Endothelial cell of umbilical vein (primary cell): ENCODE results near the gene AGBL4. TPM values are rescaled to one million over a fixed set of nuclear protein-coding genes. Genes with fewer than 3 reads are reported as not detected.

ENCODE experiments used
- BruUV-seq: library from RNA; stranded (reverse); fragments of 400-500 nt; replicated peaks from 2 replicates; lab custom pipeline; 2021; lab: Mats Ljungman, UMichigan
- CTCF ChIA-PET: fragments of 300-600, 350-600 bp; sonication (Branson Sonifier 250); formaldehyde crosslinking; loops from one replicate; lab custom pipeline; 2021; ENCODE audit warnings: antibody characterized with exemption, inconsistent platforms; lab: Charles Lee
- POLR2A ChIA-PET: fragments of 300-600, 350-600 bp; sonication (Branson Sonifier 250); formaldehyde crosslinking; loops from one replicate; lab custom pipeline; 2021; ENCODE audit warnings: antibody characterized with exemption, inconsistent platforms; lab: Charles Lee
- DNase-seq: peaks from one replicate; pipeline ENCODE4 v3.0.0-alpha.2; 2011; ENCODE audit warnings: low read depth, low spot score
- FAIRE-seq: peaks from 2 replicates; lab custom pipeline; 2011; peaks lifted over from hg19 to GRCh38; lab: Jason Lieb, UNC
- H2AFZ ChIP-seq: 2 replicates; pipeline ENCODE4 v1.6.0; 2012; ENCODE audit warnings: low read depth, low read length, control low read depth, inconsistent platforms
- H3K27ac ChIP-seq: 2 replicates; pipeline ENCODE4 v1.5.1; 2011; ENCODE audit warnings: low read depth, mild to moderate bottlenecking, control low read depth, low read length, moderate library complexity; ENCODE audit not compliant: insufficient read depth
- H3K27me3 ChIP-seq, 2 experiments: 2 replicates each; pipeline versions ENCODE4 v1.6.0 to v1.6.1; 2011; ENCODE audit warnings: low read length in 2 of 2, mixed read lengths in 1 of 2; ENCODE audit not compliant: control insufficient read depth in 2 of 2, insufficient read depth in 2 of 2
- H3K36me3 ChIP-seq, 2 experiments: 2 replicates in 1 of 2; 3 replicates in 1 of 2; pipeline ENCODE4 v1.5.1; 2011; ENCODE audit warnings: low read length in 2 of 2, mild to moderate bottlenecking in 1 of 2, moderate library complexity in 1 of 2; ENCODE audit not compliant: control insufficient read depth in 2 of 2, insufficient read depth in 2 of 2; ENCODE audit errors: extremely low read depth in 1 of 2
- H3K4me1 ChIP-seq: 3 replicates; pipeline ENCODE4 v1.5.1; 2011; ENCODE audit warnings: mild to moderate bottlenecking, low read length; ENCODE audit not compliant: control insufficient read depth, insufficient read depth; ENCODE audit errors: extremely low read depth
- H3K4me2 ChIP-seq: 2 replicates; pipeline ENCODE4 v1.6.1; 2011; ENCODE audit warnings: low read length, control low read depth, mixed read lengths; ENCODE audit not compliant: insufficient read depth
- H3K4me3 ChIP-seq, 3 experiments: fragments of 200-600 bp in 1 of 3; sonication (generic), shearing (Covaris generic) in 1 of 3; replicated peaks in 1 of 3; 2 replicates each; pipeline ENCODE4 v1.5.1; 2011 to 2016; ENCODE audit warnings: control low read depth in 3 of 3, low read length in 3 of 3, mild to moderate bottlenecking in 2 of 3, inconsistent platforms in 1 of 3, low read depth in 1 of 3, moderate library complexity in 1 of 3; ENCODE audit not compliant: insufficient read depth in 1 of 3
- H3K79me2 ChIP-seq: 2 replicates; pipeline ENCODE4 v1.6.0; 2012; ENCODE audit warnings: low read length, inconsistent platforms; ENCODE audit not compliant: control insufficient read depth, insufficient read depth
- H3K9ac ChIP-seq: replicated peaks from 2 replicates; pipeline ENCODE3; 2011; ENCODE audit warnings: low read length, control low read depth; ENCODE audit not compliant: insufficient read depth; ENCODE audit errors: extremely low read depth
- H3K9me1 ChIP-seq: replicated peaks from 3 replicates; pipeline ENCODE4 v1.6.0; 2011; ENCODE audit warnings: mild to moderate bottlenecking, low read length; ENCODE audit not compliant: control insufficient read depth, insufficient read depth; ENCODE audit errors: extremely low read depth
- H3K9me3 ChIP-seq: replicated peaks from 2 replicates; pipeline ENCODE4 v1.5.1; 2012; ENCODE audit warnings: low read length, inconsistent platforms; ENCODE audit not compliant: control insufficient read depth, insufficient read depth
- H4K20me1 ChIP-seq: replicated peaks from 2 replicates; pipeline ENCODE3; 2011; ENCODE audit warnings: mild to moderate bottlenecking, low read length; ENCODE audit not compliant: control insufficient read depth, insufficient read depth; ENCODE audit errors: extremely low read depth
- EZH2 ChIP-seq: IDR thresholded peaks from 2 replicates; pipeline ENCODE4 v1.6.1; 2012; ENCODE audit warnings: borderline replicate concordance, low read depth, mild to moderate bottlenecking, moderate library complexity, low read length, inconsistent platforms; ENCODE audit not compliant: severe bottlenecking
- FOS ChIP-seq: IDR thresholded peaks from 2 replicates; pipeline ENCODE4 v1.6.1; 2011; ENCODE audit warnings: mild to moderate bottlenecking, low read length, moderate library complexity, borderline replicate concordance; ENCODE audit not compliant: insufficient read depth
- GATA2 ChIP-seq: IDR thresholded peaks from 2 replicates; pipeline ENCODE4 v1.7.0; 2011; ENCODE audit warnings: low read depth, mild to moderate bottlenecking, moderate library complexity, mixed read lengths, low read length; ENCODE audit not compliant: insufficient read length, insufficient read depth
- JUN ChIP-seq: IDR thresholded peaks from 2 replicates; pipeline ENCODE4 v1.6.1; 2011; ENCODE audit warnings: borderline replicate concordance, low read depth; ENCODE audit not compliant: insufficient read length, insufficient read depth
- MYC ChIP-seq: IDR thresholded peaks from one replicate; pipeline ENCODE4 v1.6.1; 2011; ENCODE audit warnings: mild to moderate bottlenecking, low read depth, low read length
- POLR2A ChIP-seq: IDR thresholded peaks from 2 replicates; pipeline ENCODE4 v1.6.1; 2012; ENCODE audit warnings: low read depth, mild to moderate bottlenecking, control low read depth, low read length
- POLR2AphosphoS5 ChIP-seq: IDR thresholded peaks from 2 replicates; pipeline ENCODE4 v1.6.1; 2012; ENCODE audit warnings: low read depth, mild to moderate bottlenecking, control low read depth, low read length, moderate library complexity; ENCODE audit not compliant: insufficient read depth
- dilution Hi-C: fragments of 300-500 bp; cut with MboI; formaldehyde crosslinking; loops from one replicate; pipeline ENCODE4 v1.15.0; 2019; ENCODE audit warnings: low sequenced_read_pairs; ENCODE audit not compliant: extremely low pct_ligation_motif_present
- intact Hi-C: fragments of 100-400 bp; cut with micrococcal nuclease; formaldehyde crosslinking; loops from one replicate; pipeline ENCODE4 v1.10.0; 2022
- polyA plus RNA-seq, 4 experiments: library from polyadenylated mRNA; depleted of rRNA in 3 of 4; stranded (reverse) in 3 of 4; unstranded in 1 of 4; fragments of >200 nt; gene quantifications; 2 replicates each; pipeline versions ENCODE4 v1.2.1 to v1.2.3, GENCODE V29; 2011 to 2012; ENCODE audit warnings: missing spikeins in 1 of 4
- total RNA-seq: library from RNA; stranded (reverse); gene quantifications from 2 replicates; pipeline ENCODE4 v1.2.3, GENCODE V29; 2021
- TF ChIP-seq, protein P1 (sequence below), 2 donors: IDR thresholded peaks; 1 replicate in 1 of 2; 2 replicates in 1 of 2; pipeline ENCODE4 v1.5.1; 2011; ENCODE audit warnings: low read length in 2 of 2, mild to moderate bottlenecking in 2 of 2, moderate library complexity in 2 of 2, control low read depth in 1 of 2, inconsistent platforms in 1 of 2, low read depth in 1 of 2; ENCODE audit not compliant: insufficient read depth in 1 of 2; ENCODE audit errors: extremely low read depth in 1 of 2
- TF ChIP-seq, protein P2 (sequence below): IDR thresholded peaks from 2 replicates; pipeline ENCODE4 v1.6.1; 2011; ENCODE audit not compliant: insufficient read depth, insufficient read length

The AGBL4 gene
- total and polyA plus RNA-seq, 2 donors (not counting 3 experiments of a cell fraction or from before 2014, with no cell fraction given): not detected

- no peaks in the 10 kb centered on the region for H3K9me1 ChIP-seq
- no peak overlapping the region for H3K9ac ChIP-seq
- intact Hi-C loops: no loop called here
- CTCF ChIA-PET: no interaction called here
- no peaks in the 10 kb centered on the region for H3K27me3 ChIP-seq
- H3K36me3 ChIP-seq: no peaks in the 10 kb centered on the region
- no peak overlapping the region for H3K27ac ChIP-seq
- TF ChIP-seq FOS (no peak), POLR2AphosphoS5 (no peak), MYC (no peak), EZH2 (no peak)
- no peak for FAIRE-seq
- BruUV-seq: no TSS peak
- no peaks in the 10 kb centered on the region for H4K20me1 ChIP-seq
- no peak for DNase-seq
- H3K4me2 ChIP-seq: no peak overlapping the region
- dilution Hi-C loops: no loop called here
- H3K4me1 ChIP-seq: peaks cover 3% of the 10 kb centered on the region
- no peaks in the 10 kb centered on the region for H3K79me2 ChIP-seq
- POLR2A ChIA-PET: no interaction called here
- H3K4me3 ChIP-seq: no peak overlapping the region
- no peak overlapping the region for H2AFZ ChIP-seq
- H3K9me3 ChIP-seq: no peaks in the 10 kb centered on the region
Measured at GRCh38 chr1:48932366-48932765, 1091.4 kb downstream of the AGBL4 start.

DNA sequence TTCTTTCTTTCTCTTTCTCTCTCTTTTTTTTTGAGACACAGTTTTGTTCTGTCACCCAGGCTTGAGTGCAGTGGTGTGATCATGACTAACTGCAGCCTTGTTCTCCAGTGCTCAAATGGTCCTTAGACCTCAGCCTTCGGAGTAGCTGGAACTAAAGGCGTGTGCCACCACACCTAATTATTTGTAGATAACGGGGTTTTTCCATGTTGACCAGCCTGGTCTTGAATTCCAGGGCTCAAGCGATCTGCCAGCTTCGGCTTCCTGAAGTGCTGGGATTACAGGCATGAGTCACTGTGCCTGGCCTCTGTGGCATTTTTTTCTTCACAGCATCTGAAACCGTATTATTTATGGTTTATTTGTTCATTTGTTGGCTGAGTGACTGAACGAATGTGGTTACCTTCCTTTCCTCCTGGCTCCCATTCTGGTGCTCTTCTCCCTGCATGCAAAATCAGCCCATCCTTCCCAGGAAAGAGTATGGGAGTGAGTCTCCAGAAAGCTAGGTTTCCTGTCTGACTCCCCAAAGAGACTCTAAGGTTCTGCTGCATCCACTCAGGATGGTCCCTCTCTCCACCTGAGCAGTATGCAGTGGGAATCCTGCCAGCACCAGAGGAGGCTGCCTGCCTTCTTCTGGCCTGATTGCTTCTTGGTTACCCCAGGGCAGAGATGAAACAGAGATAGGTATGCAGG is 1092.1 kb downstream of the AGBL4 start:
- Histone ChIP-seq H3K79me2 (no peaks in the 10 kb centered on the region), H3K27me3 (no peaks in the 10 kb centered on the region), H3K9ac (no peak overlapping the region), H3K9me3 (no peaks in the 10 kb centered on the region), H3K4me3 (no peak overlapping the region), H3K9me1 (no peaks in the 10 kb centered on the region), H3K4me1 (peaks cover 3% of the 10 kb centered on the region), H3K27ac (no peak overlapping the region), H3K4me2 (no peak overlapping the region), H2AFZ (no peak overlapping the region), H4K20me1 (no peaks in the 10 kb centered on the region), H3K36me3 (no peaks in the 10 kb centered on the region)
- intact Hi-C loops (no loop called here), dilution Hi-C loops (no loop called here)
- ChIA-PET POLR2A (no interaction called here), CTCF (no interaction called here)
- BruUV-seq: no TSS peak
- peak; percentile 20 for DNase-seq
- TF ChIP-seq MYC: no peak
- TF ChIP-seq FOS: no peak
- TF ChIP-seq, protein P1, sequence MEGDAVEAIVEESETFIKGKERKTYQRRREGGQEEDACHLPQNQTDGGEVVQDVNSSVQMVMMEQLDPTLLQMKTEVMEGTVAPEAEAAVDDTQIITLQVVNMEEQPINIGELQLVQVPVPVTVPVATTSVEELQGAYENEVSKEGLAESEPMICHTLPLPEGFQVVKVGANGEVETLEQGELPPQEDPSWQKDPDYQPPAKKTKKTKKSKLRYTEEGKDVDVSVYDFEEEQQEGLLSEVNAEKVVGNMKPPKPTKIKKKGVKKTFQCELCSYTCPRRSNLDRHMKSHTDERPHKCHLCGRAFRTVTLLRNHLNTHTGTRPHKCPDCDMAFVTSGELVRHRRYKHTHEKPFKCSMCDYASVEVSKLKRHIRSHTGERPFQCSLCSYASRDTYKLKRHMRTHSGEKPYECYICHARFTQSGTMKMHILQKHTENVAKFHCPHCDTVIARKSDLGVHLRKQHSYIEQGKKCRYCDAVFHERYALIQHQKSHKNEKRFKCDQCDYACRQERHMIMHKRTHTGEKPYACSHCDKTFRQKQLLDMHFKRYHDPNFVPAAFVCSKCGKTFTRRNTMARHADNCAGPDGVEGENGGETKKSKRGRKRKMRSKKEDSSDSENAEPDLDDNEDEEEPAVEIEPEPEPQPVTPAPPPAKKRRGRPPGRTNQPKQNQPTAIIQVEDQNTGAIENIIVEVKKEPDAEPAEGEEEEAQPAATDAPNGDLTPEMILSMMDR (IDR thresholded peaks at IDR 0.05; ENCODE audit: extremely low read depth in 1 of 2, insufficient read depth in 1 of 2, low read depth in 1 of 2, low read length in 2 of 2): no peak
- no peak for TF ChIP-seq EZH2
- no peak for TF ChIP-seq POLR2A
- TF ChIP-seq JUN: no peak
- TF ChIP-seq, protein P2, sequence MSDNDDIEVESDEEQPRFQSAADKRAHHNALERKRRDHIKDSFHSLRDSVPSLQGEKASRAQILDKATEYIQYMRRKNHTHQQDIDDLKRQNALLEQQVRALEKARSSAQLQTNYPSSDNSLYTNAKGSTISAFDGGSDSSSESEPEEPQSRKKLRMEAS: no peak
- no peak for TF ChIP-seq POLR2AphosphoS5
- no peak for TF ChIP-seq GATA2
- no peak for FAIRE-seq
